Activated T-cell treated with anti-CD3 and anti-CD28 coated beads for 1 hour (primary cell): ENCODE measurements around the gene MGAT4A.
"Not testable (repeated sequence)": the region's sequence is repeated elsewhere in the genome, so short reads cannot be mapped to it uniquely, and the experiment has no call there.

Source experiments
- DNase-seq: peaks from one replicate; pipeline ENCODE4 v3.0.0-alpha.2; 2020; ENCODE audit warnings: low read depth

Gene MGAT4A

DNA sequence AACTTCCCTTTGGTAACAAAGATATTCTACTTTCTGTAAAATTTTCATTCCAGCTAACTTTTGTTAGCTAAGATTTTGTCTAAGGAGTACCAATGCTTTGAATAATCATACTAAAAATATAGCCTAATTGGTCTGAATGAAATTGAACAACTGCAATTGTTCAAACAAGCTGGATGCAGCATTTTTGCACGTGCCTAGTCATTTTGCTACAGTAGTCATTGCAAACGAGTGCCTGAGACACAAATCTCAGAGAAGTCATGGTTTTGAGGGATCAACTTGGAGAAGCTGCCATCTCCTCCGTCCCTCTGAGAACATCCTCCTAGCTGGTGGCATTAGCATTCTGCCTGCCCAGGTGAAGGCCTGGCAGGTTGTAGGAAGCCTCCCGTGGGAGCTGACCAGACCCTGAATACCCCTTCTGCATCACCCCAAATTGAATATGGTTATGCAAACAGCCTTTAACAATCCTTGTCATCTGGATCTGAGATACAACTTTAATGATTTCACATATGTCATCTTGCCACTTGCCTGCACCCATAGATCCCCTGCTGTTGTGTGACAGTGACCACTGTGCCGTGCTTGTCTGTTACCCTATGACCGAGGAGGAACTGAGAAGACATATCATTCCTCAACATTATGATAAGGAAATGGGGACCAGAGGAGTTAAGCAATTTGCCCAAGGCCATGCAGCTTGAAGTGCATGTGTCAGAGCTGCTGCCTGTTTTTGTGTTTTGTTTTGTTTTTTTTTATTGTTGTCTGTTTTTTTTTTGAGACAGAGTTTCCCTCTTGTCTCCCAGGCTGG, 29.1 kb upstream of the MGAT4A start:
- DNase-seq, result no peak

GRCh38 chr2:98759338-98759737, 28.4 kb upstream of the MGAT4A start:
- no peak for DNase-seq

- DNase-seq, result peak; percentile 34
Observed at GRCh38 chr2:98757904-98758421, 27.0 kb upstream of the MGAT4A start.

DNA sequence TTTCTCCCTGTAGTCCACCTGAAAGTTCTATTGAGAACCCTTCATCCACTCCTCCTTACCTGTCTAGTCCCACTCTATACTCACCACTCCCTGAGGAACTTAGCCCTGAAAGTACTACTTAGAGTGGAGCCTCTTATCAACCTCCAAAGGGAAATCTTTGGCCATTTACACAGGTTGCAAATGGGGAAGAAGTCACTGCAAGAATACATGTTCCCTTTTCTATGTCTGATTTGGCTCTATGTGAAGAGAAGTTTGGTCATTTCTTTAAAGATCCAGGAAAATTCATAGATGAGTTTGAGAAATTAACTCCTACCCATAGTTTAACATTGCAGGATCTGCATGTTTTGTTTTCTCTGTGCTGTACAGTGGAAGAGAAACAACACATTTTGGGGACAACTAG, 22.9 kb upstream of the MGAT4A start:
- DNase-seq, result no peak

DNA sequence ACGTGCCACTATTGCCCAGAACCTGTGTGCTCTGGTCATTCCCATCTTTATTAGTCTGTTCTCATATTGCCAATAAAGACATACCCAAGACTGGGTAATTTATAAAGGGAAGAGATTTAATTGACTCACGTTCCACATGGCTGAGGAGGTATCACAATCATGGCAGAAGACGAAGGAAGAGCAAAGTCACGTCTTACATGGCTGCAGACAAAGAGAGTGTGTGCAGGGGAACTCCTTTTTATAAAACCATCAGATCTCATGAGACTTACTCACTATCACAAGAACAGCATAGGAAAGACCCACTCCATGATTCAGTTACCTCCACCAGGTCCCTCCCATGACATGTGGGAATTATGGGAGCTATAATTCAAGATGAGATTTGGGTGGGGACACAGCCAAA, 21.8 kb upstream of the MGAT4A start:
- DNase-seq, result not testable (repeated sequence)

DNA sequence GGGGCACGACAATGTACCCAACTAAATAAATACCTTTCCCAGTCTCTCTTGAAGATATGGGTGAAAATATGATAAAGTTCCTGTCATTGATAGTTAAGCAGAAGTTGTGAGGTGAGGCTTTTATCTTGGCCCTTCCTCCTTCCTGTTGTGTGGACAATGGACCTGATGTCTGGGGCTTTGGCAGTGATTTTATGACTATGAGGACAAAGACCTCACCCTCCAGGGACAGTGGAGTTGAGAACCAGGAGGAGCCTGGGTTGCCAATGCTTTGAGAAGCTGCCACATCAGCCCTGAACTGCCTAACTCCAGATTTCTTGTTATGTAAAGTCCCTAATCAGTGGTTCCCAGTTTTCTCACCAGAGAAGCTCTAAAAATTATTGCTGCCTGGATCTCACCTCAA, 20.8 kb upstream of the MGAT4A start:
- no peak for DNase-seq

GRCh38 chr2:98750593-98751282, 19.8 kb upstream of the MGAT4A start:
- no peak for DNase-seq

DNA sequence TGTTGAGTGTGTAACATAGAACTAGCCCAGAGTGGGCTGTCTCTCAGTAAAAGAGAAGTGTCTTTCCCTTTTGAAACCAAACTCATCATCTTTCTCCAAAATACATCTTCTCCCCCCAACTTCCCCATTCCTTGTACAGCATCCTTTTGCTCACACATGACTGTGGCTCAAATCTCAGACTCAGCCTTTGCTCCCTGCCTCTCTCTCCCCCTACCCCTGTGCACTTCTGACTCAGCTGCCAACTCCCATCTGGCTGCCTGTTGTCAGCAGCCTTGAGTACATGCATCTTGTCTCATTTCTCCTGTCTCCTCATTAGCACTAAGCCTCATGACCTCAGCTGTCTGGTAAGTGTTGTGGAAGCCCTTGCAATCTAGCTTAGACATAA, 18.1 kb upstream of the MGAT4A start:
- DNase-seq, result no peak

- no peak for DNase-seq
Observed at GRCh38 chr2:98748292-98749065, 17.5 kb upstream of the MGAT4A start.

DNA sequence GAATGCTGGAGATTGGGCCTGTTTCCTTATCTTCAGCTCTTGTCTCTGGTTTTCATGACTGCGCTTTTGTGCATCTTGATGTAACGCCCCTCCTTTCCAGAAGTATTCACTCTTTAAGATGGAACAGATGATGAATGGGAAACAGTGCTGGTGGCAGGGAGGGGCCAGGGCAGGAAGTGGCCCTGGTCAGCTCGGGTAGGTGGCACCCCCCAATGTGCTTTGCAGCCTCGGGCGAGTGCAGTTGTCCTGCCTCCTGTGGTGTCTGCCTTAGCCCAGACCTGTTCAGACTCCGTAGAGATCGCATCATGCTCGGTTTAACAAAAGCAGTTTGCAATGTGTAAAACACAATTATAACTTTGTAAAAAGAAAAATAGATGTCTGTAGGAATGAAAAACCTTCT, 17.0 kb upstream of the MGAT4A start:
- DNase-seq, result no peak

DNA sequence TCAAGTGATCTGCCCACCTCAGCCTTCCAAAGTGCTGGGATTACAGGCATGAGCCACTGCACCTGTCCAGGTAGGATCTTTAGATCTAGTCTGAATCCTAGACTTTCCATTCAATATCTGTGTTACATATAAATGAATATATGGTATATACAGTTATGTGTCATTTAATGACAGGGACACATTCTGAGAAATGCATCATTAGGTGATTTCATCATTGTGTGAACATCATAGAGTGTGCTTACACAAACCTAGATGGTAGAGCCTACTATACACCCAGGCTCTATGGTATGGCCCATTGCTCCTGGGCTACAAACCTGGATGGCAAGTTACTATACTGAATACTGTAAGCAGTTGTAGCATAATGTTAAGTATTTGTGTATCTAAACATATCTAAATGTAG, 15.5 kb upstream of the MGAT4A start:
- no peak for DNase-seq

DNA sequence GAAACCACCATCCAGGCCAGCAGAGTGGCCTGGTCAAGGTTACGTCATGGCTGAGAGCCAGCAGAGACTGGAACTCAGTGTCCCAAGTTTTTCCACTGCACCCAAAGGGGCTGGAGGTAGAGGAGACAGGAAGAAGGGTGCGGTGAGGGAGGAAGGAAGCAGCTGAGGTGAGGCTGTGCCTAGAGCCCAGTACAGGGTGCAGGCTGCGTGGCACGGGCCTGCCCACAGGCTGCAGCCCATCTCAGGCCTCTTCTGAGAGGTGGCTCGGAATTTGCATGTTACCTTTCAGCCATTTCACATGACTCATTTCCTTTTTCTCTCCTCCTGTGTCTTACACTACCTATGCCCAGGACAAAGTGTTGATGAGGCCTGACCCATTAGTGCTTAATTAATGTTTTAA, 13.7 kb upstream of the MGAT4A start:
- no peak for DNase-seq

DNA sequence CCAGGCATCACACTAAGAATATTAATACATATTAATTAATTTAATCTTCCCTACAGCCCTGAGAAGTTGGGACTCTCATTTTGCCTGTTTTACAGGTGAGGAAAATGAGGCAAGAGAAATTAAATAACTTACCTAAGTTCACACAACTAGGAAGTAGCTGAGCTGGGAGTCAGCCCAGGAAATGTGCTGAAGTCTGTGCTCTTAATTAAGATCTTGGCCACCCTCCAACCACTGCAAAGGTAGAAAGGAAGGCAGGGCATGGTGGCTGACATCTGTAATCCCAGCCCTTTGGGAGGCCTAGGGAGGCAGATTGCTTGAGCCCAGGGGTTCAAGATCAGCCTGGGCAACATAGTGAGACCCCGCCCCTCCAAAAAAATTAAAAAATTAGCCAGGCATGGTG, 12.9 kb upstream of the MGAT4A start:
- DNase-seq, result no peak

GRCh38 chr2:98739020-98739419, 8.1 kb upstream of the MGAT4A start:
- DNase-seq, result no peak

DNA sequence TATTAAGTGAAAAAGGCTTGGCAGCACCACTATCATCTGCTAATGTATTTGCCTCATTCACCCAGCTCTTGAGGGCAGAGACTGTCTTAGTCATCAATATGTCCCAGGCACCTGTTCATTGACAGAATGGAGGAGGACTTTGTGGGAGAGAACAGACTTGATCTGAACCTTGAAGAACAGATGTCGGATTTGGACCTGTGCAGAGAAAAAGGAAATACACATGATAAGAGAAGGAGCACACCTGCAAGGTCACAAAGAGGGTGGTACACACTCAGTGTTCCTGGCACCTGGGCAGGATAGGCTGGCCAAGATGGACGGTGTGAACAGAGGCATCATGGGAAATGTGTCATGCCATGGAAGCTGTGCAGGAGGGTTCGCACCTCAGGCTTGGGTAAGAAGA, 7.4 kb upstream of the MGAT4A start:
- DNase-seq, result no peak

DNA sequence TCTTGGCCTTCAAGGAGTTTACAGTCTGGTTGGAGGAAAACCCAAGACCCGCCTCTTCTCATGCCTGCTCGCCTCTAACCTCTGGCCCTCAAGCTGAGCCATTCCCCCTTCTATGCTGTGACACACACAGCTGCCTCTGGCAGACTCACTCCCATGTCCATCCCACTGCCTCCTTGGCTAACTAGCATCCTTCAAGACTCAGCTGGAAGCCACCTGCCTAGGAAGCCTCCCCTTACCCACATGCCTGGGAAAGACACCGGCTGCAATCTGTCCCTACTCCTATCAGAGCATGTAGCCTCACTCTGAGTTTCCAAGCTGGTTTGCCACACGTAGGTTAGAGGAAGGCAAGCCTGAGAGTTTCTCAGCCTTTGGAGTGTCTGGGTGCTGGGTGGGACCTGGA, 6.9 kb upstream of the MGAT4A start:
- no peak for DNase-seq

DNA sequence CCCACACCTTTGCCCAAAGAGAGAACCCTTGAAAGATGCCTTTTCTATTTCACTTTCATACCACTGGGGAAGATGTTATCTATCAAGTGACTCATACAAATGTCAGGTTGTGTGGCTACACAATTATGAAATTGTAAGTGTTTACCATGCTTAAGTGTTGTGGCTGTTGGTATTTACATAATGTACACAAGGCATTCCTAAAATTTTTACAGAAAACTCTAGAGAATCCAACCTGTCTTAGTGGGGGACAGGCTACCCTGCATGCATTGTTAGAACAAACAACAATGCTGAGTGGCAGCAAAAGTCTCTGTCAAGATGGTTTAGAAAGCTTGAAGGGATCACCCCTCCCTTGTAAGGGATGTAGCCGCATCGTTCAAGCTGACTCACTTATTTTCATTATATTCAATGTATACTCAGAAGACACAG, 5.5 kb upstream of the MGAT4A start:
- no peak for DNase-seq

GRCh38 chr2:98734823-98735260, 3.9 kb upstream of the MGAT4A start:
- no peak for DNase-seq

DNA sequence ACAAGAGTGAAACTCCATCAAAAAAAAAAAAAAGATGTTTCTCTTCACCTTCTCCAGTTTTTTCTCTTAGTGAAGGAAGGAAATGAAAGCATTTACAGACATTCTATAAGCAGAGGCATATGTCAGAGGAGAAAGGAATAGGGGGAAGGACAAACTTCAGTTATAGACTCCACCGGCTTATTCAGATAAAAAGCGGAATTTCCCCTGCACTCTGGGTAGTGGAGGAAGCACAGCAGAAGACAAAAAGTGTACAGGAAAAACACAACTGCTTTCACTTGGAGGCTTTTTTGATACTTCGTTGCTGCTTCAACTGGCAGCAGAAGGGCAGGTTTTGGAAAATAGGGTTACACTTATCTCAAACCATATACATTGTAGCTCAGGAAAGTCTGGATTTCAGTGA, 3.2 kb upstream of the MGAT4A start:
- no peak for DNase-seq

DNA sequence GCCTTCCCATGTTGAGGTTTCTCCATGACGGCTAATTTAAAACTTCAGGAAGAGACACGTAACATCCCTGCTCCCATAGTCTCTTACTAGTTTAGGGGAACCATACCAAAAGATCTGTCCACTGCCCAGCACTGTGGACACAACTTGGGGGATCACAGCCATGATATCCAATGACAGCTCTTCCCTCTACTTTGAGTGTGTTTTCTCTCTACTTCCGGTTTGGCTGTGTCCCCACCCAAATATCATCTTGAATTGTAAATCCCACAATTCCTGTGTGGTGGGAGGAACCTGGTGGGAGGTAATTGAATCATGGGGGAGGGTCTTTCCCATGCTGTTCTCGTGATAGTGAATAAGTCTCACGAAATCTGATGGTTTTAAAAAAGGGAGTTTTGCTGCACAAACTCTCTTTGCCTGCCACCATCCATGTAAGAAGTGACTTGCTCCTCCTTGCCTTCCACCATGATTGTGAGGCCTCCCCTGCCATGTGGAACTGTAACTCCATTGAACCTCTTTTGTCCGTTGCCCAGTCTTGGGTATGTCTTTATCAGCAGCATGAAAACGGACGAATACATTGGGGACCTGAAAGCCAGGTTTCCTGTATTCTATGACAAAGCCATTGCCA, 1.6 kb upstream of the MGAT4A start:
- DNase-seq, result no peak

DNA sequence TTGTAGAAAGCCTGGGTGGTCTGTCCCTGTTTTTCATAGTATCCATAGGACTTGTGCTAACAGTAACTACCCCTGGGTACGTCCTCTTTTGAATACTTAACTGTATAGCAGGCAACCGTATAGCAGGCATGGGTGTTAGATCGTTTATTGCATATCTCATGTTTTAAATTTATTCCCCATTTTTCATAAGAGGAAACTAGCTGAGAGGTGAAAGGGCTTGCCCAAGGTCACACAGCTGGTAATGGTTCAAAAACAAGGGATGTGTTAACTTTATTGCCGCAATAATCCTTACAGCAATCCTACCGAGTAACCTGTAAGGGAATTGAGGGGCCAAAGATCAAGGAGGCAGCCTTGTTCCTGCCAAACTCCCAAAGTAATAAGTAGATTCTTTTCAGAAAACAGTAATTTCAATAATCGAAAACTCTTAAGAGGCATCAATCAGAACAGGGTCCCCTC, 990 bp upstream of the MGAT4A start:
- no peak for DNase-seq

GRCh38 chr2:98730707-98731040, 258 bp downstream of the MGAT4A start:
- peak; percentile 45 for DNase-seq
